AG08395 (cell line): ENCODE results near the gene PTPRJ.
A peak's percentile ranks its signal among the peaks of the same experiment; 100 is the strongest.

Experiments used
- DNase-seq: peaks from one replicate; pipeline ENCODE4 v3.0.0; 2012; ENCODE audit warnings: mixed read lengths, low spot score

Gene PTPRJ

DNA sequence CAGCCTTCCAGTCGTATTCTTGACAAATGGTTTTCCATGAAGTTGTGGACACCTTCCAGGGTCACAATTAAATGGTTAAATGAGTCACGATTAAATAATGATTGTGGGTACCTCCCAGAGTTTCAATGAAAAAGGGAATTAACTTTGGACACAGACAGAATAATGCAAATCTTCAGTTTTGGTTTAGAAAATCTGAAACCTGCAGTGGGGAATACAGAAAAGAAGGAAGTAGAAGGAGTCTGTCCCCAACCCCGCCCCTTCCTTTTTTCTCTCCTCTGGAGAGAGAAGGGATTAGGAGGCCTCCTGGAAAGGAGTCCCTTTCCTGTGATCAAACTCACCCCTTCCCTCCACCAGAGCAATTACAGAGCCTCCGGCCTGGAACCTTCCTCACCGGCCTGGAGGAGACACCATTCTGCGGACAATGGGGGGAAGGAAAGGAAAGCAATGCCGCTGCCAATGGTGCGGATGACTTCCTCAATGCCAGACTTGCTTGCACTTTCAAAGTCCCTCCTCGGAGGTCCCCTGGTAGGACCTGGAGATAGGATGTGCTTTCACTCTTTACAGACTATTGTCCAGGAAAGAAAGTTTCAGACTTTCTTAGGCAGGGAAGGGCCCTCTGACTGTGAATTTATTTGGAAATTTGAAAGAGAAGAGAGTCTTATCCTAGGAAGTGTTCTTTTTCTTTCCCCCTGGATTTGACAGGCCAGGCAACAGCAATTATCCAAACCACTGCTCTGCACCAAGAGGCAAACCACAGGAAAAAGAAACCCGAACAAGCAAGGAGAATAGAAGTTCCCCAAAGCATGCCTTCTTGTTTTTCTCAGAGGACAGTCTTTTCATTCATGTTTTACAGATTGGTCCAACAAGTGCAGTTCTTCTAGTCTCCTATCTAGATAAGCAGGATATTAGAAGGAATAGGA lies 86.8 kb downstream of the PTPRJ start:
- DNase-seq = no peak

DNA sequence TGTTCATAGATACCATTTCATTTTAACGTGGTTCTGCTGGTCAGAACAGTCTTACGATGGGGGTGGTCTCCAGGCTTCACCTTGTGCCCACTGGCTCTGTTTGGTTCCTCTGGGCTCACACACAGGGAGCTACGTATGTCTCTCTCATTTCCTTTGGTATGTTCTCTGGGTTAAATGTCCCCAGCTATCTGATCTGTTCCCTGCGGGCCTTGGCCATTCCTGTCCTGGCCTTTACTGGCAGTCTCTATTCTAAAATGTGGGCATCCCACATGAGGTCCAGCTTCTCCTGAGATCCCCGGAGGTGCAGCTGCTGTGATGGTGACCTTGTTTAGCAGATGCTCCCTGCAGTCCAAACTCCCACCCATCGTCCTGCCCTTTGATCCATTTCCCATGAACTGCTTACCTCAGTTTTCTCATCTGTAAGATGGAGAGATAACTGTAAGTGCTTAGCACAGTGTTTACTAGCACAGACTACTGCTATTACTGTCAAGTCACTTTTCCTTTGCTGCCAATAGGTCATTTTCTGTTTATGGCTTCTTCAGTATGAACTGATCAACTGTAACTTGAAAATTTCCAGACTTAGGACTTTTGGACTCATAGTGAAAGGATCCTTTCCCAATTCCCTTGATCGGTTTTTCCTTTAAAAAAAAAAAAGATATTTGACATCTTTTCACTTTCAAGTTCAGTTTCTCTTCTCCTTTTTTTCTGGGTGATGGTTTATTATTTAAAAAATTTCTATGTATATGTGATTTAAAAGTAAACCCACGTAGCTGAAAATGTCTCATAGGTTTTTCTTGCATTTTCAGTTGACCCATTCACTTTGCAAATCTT lies 92.9 kb downstream of the PTPRJ start:
- no peak for DNase-seq

GRCh38 chr11:48074425-48075181 lies 94.2 kb downstream of the PTPRJ start:
- DNase-seq = no peak

DNA sequence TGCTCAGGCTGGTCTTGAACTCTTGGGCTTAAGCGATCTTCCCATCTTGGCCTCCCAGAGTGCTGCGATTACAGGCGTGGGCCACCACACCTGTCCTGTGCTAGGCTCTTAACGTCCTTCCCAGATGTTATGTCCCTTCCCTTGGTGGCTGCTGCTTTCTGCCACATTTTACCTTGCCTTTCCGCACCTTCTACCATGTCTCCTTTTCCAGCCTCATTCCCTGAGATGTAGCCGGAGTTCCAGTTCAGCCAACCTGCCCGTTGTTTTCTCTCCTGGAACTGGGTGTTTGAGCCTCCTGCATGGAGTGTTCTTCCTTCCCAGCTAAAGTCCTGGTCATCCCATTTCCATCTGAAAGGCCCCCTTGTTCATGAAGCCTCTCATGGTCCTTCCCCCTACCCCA lies 95.3 kb downstream of the PTPRJ start:
- DNase-seq = no peak

- no peak for DNase-seq
Observed at GRCh38 chr11:48077251-48077650, 96.9 kb downstream of the PTPRJ start.

GRCh38 chr11:48078689-48079088 lies 98.3 kb downstream of the PTPRJ start:
- DNase-seq = no peak

GRCh38 chr11:48079596-48079995 lies 99.2 kb downstream of the PTPRJ start:
- DNase-seq = no peak

DNA sequence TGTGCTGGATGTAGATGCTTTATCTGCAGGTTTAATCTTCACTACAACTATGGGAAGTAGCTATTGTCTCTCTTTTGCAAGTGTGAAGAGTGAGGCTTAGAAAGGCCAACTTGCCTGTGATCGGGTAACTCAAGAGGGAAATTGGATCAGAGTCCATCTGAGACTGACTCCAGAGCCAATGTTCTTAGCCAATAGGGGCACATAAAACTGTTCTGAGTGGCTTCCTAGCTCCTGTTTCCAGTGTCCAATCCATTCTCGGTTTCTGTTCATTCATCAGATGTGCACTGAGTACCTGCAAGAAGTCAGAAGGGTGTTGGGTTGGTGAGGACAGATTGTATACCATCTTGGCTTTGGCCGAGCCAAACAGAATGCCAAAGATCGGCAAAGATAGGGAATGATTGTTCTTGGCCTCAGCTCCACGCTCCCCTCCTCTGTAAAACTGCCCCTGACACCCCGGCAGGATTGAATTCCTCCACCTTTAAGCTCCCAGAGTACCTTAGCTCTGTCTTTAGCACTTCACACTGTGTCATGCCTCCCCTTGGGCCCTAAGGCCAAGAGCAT lies 100.0 kb downstream of the PTPRJ start:
- no peak for DNase-seq

- peak; percentile 87 for DNase-seq
Observed at GRCh38 chr11:48081151-48082010, 101.0 kb downstream of the PTPRJ start.

DNA sequence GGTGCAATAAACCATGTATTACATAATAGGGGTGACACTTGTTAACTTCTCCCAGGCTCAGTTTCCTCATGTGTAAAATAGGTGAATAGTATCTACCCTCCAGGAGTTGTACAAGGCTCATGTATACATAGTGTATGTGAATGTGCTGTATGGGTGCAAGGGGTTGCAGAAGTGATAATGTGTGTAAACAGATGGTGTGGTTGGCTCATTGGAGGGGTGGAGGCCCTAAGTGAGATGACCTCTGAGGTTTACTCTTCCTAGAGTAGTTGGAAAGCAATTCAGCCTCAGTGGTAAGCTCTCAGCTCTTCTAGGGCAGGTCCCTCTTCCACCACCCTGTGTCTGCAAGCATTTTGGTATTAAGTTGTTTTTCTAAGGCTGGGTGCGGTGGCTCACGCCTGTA lies 102.4 kb downstream of the PTPRJ start:
- DNase-seq = no peak

DNA sequence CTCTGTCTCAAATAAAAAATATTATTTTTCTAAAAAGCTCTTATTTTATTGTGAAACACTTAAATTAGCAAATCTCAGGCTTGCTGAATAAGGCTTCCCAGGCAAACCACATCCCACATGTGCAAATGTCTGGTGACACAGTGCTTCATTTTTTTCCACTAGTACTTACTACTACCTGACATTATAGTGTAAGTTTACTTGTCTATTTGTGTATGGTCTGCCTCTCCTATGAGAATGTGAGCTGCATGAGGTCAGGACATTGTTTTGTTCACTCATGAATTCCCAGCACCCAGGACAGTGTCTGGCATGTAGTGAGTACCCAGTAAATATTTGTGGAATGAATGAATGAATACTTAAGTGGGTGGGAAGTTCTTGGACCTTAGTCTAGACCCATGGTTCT lies 103.1 kb downstream of the PTPRJ start:
- DNase-seq = no peak

DNA sequence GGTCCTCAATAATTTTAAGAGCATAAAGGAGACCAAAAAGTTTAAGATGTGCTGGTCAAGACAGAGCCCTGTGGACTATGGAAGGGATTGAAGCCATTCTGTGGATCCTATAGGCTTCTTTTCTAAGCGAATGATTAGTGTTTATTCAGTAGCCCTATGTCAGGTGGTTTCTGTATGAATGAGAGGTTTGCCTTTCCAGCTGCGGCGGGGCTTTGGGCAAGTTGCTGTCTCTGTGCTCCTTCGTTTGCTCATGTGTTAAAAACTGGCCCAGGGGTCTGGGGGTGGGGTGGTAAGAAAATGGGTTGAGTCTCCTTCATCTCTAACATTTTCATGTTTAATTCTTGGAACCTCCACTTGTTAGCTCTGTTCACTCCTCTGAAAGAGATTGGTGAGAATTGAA lies 105.3 kb downstream of the PTPRJ start:
- DNase-seq = no peak

GRCh38 chr11:48087422-48087821 lies 107.1 kb downstream of the PTPRJ start:
- no peak for DNase-seq

DNA sequence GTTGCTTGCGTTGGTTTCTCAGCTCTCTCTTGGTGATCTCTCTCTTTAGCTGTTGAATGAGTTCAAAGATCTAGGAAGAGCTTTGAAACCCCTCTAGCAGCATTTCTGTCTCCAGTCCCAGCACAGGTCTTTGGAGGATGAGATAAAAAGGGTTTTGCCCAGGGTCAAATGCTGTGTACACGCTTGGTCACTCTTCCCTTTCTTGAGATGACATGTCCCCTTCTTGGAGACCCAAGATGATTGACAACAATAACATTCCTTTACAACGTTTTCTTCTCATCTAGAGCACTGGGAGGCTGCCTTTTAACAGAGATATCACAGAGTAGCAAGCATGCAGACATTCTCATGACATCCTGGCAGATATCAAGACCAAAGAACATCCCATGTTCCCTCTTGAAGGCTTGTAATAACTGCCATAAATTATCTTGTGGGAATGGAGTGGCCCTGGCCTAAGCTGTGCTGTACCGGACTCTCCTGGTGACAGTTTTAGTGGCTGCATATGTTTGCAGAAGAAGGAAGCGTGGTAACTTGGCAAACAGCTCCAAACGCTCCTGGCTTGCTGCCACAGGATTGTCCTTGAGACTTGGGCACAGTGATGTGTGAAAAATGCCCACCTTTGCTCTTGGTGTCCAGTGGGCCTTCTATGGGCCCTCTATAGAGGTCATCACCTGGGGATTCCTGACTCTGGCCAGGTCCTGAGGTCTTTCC lies 107.8 kb downstream of the PTPRJ start:
- no peak for DNase-seq

DNA sequence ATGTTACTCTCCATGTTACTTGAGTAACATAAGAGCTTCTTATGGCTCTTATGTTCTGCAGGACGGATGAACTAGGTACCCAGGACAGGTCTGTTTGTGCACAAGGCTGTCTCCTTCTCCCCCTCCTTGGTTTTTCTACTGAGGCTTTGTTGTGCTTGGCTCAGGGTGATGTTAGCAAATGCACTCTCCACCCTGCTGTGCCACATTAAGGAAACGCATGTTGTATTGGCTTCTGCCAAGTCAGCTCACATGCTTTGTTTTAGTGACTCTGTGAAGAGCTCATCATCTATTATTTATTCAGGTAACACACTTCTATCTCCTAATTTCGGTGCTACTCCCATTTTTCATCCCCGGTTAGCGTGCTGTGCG lies 108.3 kb downstream of the PTPRJ start:
- no peak for DNase-seq

- DNase-seq = no peak
Observed at GRCh38 chr11:48090174-48090573, 109.8 kb downstream of the PTPRJ start.

- no peak for DNase-seq
Observed at GRCh38 chr11:48091426-48092102, 111.2 kb downstream of the PTPRJ start.

GRCh38 chr11:48093323-48093722 lies 113.0 kb downstream of the PTPRJ start:
- no peak for DNase-seq

DNA sequence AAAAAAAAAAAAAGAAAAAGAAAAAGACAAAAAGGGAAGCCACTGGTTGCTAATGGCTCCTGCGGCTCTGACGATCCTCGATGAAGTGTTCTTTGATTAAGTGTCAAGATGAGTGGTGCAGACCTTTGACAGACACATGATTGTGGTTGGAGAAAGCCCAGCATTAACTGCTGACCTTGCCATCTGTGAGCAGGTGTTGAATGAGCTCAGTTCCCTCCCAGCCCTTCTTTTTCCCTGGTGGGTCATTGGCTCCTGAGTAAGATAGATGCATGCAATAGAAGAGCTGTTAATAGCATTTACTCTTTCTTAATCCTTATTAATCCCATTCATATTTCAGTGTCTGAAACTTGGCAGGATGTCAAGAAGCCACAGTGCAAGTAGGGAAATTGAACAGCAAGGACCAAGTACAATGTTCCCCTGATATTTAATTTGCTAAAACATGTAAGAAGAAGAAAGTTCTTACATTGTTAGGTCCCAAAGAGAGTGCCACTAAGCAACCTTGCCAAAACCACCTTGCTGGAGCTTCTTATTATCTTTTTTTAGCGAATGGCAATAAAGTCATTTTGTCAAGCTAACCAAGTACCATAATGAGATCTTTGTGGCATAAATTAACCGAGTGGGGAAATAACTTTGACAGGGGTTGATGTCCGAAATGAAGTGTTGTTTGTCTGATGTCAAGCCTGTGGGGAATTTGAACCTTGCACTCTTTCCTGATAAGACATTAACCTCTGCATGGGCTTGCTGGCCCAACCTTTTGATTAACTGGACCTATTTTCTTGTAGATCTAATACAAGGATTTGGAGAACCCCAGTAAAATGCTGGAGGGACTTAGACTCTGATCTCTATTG lies 113.7 kb downstream of the PTPRJ start:
- DNase-seq = no peak
